Caco-2 (cell line): ENCODE measurements around the gene PLEKHF1. TPM values are rescaled to one million over a fixed set of nuclear protein-coding genes. Genes with fewer than 3 reads are reported as not detected.

Experiments
- BruUV-seq: library from RNA; stranded (reverse); fragments of 400-500 nt; replicated peaks from 2 replicates; lab custom pipeline; 2021; lab: Mats Ljungman, UMichigan
- CTCF ChIA-PET: fragments of 300-600 bp; sonication (Branson Sonifier 250); formaldehyde crosslinking; loops from one replicate; lab custom pipeline; 2022; ENCODE audit warnings: antibody characterized with exemption; lab: Charles Lee
- POLR2A ChIA-PET: fragments of 300-600 bp; sonication (Branson Sonifier 250); formaldehyde crosslinking; loops from one replicate; lab custom pipeline; 2022; ENCODE audit warnings: antibody characterized with exemption; lab: Charles Lee
- DNase-seq, 2 experiments: peaks; one replicate each; pipeline versions ENCODE4 v3.0.0 to v3.0.0-alpha.2; 2020 to 2022
- H3K27me3 ChIP-seq: replicated peaks from 2 replicates; pipeline ENCODE4 v1.6.0; 2011; ENCODE audit warnings: low read length; ENCODE audit not compliant: control insufficient read depth, insufficient read depth
- H3K36me3 ChIP-seq: 2 replicates; pipeline ENCODE4 v1.5.1; 2011; ENCODE audit warnings: low read length; ENCODE audit not compliant: control insufficient read depth, insufficient read depth
- H3K4me1 ChIP-seq: fragments of 250-450 bp; sonication (Bioruptor Pico); 2 replicates; pipeline ENCODE4 v1.5.1; 2020; ENCODE audit warnings: mild to moderate bottlenecking
- H3K4me3 ChIP-seq: 2 replicates; pipeline ENCODE4 v1.5.1; 2011; ENCODE audit warnings: low read depth, mild to moderate bottlenecking, control low read depth, low read length
- H3K9me3 ChIP-seq: fragments of 250-450 bp; sonication (Bioruptor Pico); 2 replicates; pipeline ENCODE4 v1.5.1; 2020; ENCODE audit warnings: mild to moderate bottlenecking, moderate library complexity
- H3K27ac Mint-ChIP-seq: one replicate; pipeline ENCODE4 v1.8.0; 2022; ENCODE audit warnings: mixed read lengths; ENCODE audit not compliant: unreplicated experiment
- H3K27me3 Mint-ChIP-seq: one replicate; pipeline ENCODE4 v1.8.0; 2022; ENCODE audit warnings: mixed read lengths; ENCODE audit not compliant: insufficient read depth, unreplicated experiment
- H3K36me3 Mint-ChIP-seq: one replicate; pipeline ENCODE4 v1.8.0; 2022; ENCODE audit warnings: mild to moderate bottlenecking, mixed read lengths; ENCODE audit not compliant: insufficient read depth, unreplicated experiment
- H3K4me1 Mint-ChIP-seq: one replicate; pipeline ENCODE4 v1.8.0; 2022; ENCODE audit warnings: low read depth, mixed read lengths; ENCODE audit not compliant: unreplicated experiment
- H3K4me3 Mint-ChIP-seq: one replicate; pipeline ENCODE4 v1.8.0; 2022; ENCODE audit warnings: mild to moderate bottlenecking, moderate library complexity, mixed read lengths; ENCODE audit not compliant: unreplicated experiment
- H3K9me3 Mint-ChIP-seq: one replicate; pipeline ENCODE4 v1.8.0; 2022; ENCODE audit warnings: mixed read lengths; ENCODE audit not compliant: unreplicated experiment
- intact Hi-C: fragments of 100-400 bp; cut with micrococcal nuclease; formaldehyde crosslinking; loops from one replicate; pipeline ENCODE4 v1.10.0; 2022; ENCODE audit not compliant: unreplicated experiment
- total RNA-seq: library from RNA; stranded (reverse); gene quantifications from 2 replicates; pipeline ENCODE4 v1.2.3, GENCODE V29; 2022
- TF ChIP-seq, protein P1 (sequence below), 2 experiments: fragments of 200-600 bp in 1 of 2; IDR thresholded peaks; 1 replicate in 1 of 2; 2 replicates in 1 of 2; pipeline versions ENCODE4 v1.5.1 to v1.8.0; 2011 to 2022; ENCODE audit warnings: antibody characterized with exemption in 1 of 2, control low read depth in 1 of 2, inconsistent platforms in 1 of 2, low read depth in 1 of 2, low read length in 1 of 2, mild to moderate bottlenecking in 1 of 2, moderate library complexity in 1 of 2; ENCODE audit not compliant: insufficient read depth in 1 of 2, severe bottlenecking in 1 of 2, unreplicated experiment in 1 of 2

PLEKHF1 gene
- total RNA-seq, 1 experiment from 2014 or later: 5.0 TPM

DNA sequence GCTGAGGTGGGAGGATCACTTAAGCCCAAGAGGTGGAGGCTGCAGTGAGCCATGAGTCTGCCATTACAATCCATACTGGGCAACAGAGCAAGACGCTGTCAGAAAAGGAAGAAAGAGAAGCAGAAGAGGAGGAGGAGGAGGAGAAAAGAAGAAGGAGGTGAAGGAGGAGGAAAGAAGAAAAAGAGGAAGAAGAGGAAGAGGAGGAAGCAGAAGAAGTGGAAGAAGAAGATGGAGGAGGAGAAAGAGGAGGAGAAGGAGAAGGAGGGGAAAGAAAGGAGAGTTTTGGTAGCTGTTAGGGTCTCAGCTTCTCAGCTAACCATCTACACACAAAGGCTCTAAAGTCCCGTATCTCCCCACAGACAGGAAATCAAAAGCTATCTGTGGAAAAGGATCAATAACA lies 23.7 kb upstream of the PLEKHF1 start:
- H3K27me3 Mint-ChIP-seq: peaks cover 12% of the 10 kb centered on the region
- intact Hi-C loops: no loop called here
- TF ChIP-seq, protein P1, sequence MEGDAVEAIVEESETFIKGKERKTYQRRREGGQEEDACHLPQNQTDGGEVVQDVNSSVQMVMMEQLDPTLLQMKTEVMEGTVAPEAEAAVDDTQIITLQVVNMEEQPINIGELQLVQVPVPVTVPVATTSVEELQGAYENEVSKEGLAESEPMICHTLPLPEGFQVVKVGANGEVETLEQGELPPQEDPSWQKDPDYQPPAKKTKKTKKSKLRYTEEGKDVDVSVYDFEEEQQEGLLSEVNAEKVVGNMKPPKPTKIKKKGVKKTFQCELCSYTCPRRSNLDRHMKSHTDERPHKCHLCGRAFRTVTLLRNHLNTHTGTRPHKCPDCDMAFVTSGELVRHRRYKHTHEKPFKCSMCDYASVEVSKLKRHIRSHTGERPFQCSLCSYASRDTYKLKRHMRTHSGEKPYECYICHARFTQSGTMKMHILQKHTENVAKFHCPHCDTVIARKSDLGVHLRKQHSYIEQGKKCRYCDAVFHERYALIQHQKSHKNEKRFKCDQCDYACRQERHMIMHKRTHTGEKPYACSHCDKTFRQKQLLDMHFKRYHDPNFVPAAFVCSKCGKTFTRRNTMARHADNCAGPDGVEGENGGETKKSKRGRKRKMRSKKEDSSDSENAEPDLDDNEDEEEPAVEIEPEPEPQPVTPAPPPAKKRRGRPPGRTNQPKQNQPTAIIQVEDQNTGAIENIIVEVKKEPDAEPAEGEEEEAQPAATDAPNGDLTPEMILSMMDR (IDR thresholded peaks at IDR 0.05; ENCODE audit: insufficient read depth in 1 of 2, low read depth in 1 of 2, low read length in 1 of 2, severe bottlenecking in 1 of 2, unreplicated experiment in 1 of 2): no peak
- no TSS peak for BruUV-seq
- Histone ChIP-seq H3K4me1 (no peaks in the 10 kb centered on the region), H3K9me3 (no peaks in the 10 kb centered on the region), H3K4me3 (no peak overlapping the region), H3K36me3 (no peaks in the 10 kb centered on the region), H3K27me3 (no peaks in the 10 kb centered on the region; the same call in 1 of the 2 replicates)
- POLR2A ChIA-PET: no interaction called here
- no peak overlapping the region for H3K27ac Mint-ChIP-seq
- DNase-seq: no peak
- H3K4me3 Mint-ChIP-seq: no peak overlapping the region
- H3K4me1 Mint-ChIP-seq: no peaks in the 10 kb centered on the region
- no peaks in the 10 kb centered on the region for H3K36me3 Mint-ChIP-seq
- CTCF ChIA-PET: no interaction called here
- no peaks in the 10 kb centered on the region for H3K9me3 Mint-ChIP-seq

DNA sequence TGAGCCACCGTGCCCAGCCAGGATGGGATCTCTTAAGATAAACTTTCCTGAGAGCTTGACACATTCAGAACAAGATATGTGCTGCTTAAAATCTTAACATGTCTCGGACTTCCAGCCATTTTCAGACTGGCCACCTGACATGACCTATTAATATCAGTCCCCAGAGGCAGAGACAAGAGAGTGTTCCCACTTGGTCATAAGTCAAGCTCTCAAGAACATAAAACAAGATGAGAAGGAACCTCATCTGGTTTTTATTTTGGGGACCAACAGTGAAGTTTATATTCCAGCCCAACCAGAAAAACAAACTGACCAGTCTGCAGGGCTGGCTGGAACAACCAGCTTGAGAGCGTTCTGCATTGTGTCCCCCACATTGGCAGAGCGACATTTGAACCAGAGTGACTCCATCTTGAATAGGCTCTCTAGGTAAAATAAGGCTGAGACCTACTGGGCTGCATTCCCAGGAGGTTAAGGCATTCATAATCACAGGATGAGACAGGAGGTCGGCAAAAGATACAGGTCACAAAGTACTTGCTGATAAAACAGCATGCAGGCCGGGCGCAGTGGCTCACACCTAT lies 21.8 kb upstream of the PLEKHF1 start:
- Mint-ChIP-seq H3K36me3 (no peaks in the 10 kb centered on the region), H3K9me3 (no peaks in the 10 kb centered on the region), H3K4me3 (no peak overlapping the region), H3K27ac (no peak overlapping the region), H3K4me1 (no peaks in the 10 kb centered on the region), H3K27me3 (peaks cover 13% of the 10 kb centered on the region)
- intact Hi-C loops: no loop called here
- ChIA-PET CTCF (no interaction called here), POLR2A (no interaction called here)
- Histone ChIP-seq H3K27me3 (no peaks in the 10 kb centered on the region; the same call in 1 of the 2 replicates), H3K36me3 (no peaks in the 10 kb centered on the region), H3K4me1 (no peaks in the 10 kb centered on the region), H3K4me3 (no peak overlapping the region), H3K9me3 (no peaks in the 10 kb centered on the region)
- no TSS peak for BruUV-seq
- no peak for DNase-seq
- TF ChIP-seq, protein P1 (IDR thresholded peaks at IDR 0.05; ENCODE audit: insufficient read depth in 1 of 2, low read depth in 1 of 2, low read length in 1 of 2, severe bottlenecking in 1 of 2, unreplicated experiment in 1 of 2): no peak

DNA sequence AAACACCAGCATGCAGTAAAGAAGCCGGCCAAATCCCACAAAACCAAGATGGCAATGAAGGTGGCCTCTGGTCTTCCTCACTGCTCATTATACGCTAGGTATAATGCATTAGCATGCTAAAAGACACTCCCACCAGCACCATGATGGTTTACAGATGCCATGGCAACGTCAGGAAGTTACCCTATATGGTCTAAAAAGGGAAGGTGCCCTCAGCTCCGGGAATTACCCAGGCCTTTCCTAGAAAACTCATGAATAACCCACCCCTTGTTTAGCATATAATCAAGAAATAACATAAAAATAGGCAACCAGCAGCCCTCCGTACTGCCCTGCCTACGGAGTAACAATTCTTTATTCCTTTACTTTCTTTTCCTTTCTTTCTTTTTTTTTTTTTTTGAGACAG lies 21.1 kb upstream of the PLEKHF1 start:
- no peak for DNase-seq
- Mint-ChIP-seq H3K4me3 (no peak overlapping the region), H3K36me3 (no peaks in the 10 kb centered on the region), H3K4me1 (no peaks in the 10 kb centered on the region), H3K27me3 (peaks cover 13% of the 10 kb centered on the region), H3K27ac (no peak overlapping the region), H3K9me3 (no peaks in the 10 kb centered on the region)
- no peaks in the 10 kb centered on the region for H3K36me3 ChIP-seq
- no peaks in the 10 kb centered on the region for H3K4me1 ChIP-seq
- no TSS peak for BruUV-seq
- H3K4me3 ChIP-seq: no peak overlapping the region
- POLR2A ChIA-PET: no interaction called here
- CTCF ChIA-PET: no interaction called here
- TF ChIP-seq, protein P1 (IDR thresholded peaks at IDR 0.05; ENCODE audit: insufficient read depth in 1 of 2, low read depth in 1 of 2, low read length in 1 of 2, severe bottlenecking in 1 of 2, unreplicated experiment in 1 of 2): no peak
- no peaks in the 10 kb centered on the region for H3K9me3 ChIP-seq
- no peaks in the 10 kb centered on the region; the same call in 1 of the 2 replicates for H3K27me3 ChIP-seq
- intact Hi-C loops: no loop called here
